Fibroblast of lung (primary cell): ENCODE measurements around the gene NFKBIB.

Experiments
- CTCF ChIP-seq, 2 donors: IDR thresholded peaks in 1 of 2; conservative IDR thresholded peaks in 1 of 2; 1 replicate in 1 of 2; 2 replicates in 1 of 2; pipeline ENCODE4 v1.5.1; 2011 to 2012; ENCODE audit warnings: low read length in 2 of 2, control low read depth in 1 of 2, inconsistent platforms in 1 of 2, low read depth in 1 of 2, mild to moderate bottlenecking in 1 of 2
- EZH2 ChIP-seq: IDR thresholded peaks from 2 replicates; pipeline ENCODE4 v1.5.1; 2012; ENCODE audit warnings: low read length, control low read depth, mild to moderate bottlenecking; ENCODE audit errors: missing control alignments

GRCh38 chr19:38917921-38918491 lies 18.2 kb downstream of the NFKBIB start:
- TF ChIP-seq CTCF (conservative IDR thresholded peaks at IDR 0.05 in 1 of 2, IDR thresholded peaks at IDR 0.05 in 1 of 2; ENCODE audit: low read depth in 1 of 2, low read length in 2 of 2) (no peak), EZH2 (no peak)
